PC-9 (cell line): ENCODE results near the gene TBCD. TPM values are rescaled to one million over a fixed set of nuclear protein-coding genes. Genes with fewer than 3 reads are reported as not detected.

ENCODE experiments used
- BruUV-seq: library from RNA; stranded (reverse); fragments of 400-500 nt; replicated peaks from 2 replicates; lab custom pipeline; 2021; lab: Mats Ljungman, UMichigan
- CTCF ChIA-PET: fragments of 300-600 bp; sonication (Branson Sonifier 250); formaldehyde crosslinking; loops from one replicate; lab custom pipeline; 2022; ENCODE audit warnings: antibody characterized with exemption; lab: Charles Lee
- POLR2A ChIA-PET: fragments of 300-600 bp; sonication (Branson Sonifier 250); formaldehyde crosslinking; loops from one replicate; lab custom pipeline; 2022; ENCODE audit warnings: antibody characterized with exemption; ENCODE audit not compliant: unreplicated experiment; lab: Charles Lee
- DNase-seq, 2 experiments: peaks; one replicate each; pipeline versions ENCODE4 v3.0.0 to v3.0.0-alpha.2; 2015 to 2022; ENCODE audit warnings: mixed read lengths in 1 of 2
- H2AFZ ChIP-seq: fragments of 200-600 bp; sonication (generic); 2 replicates; pipeline ENCODE4 v1.8.1; 2017; ENCODE audit warnings: antibody characterized with exemption
- H3F3A ChIP-seq: fragments of 200-600 bp; sonication (generic); 2 replicates; pipeline ENCODE4 v1.8.1; 2017; ENCODE audit warnings: antibody characterized with exemption, mild to moderate bottlenecking, low read depth; ENCODE audit not compliant: insufficient read depth
- H3K27ac ChIP-seq: fragments of 200-600 bp; sonication (generic); 2 replicates; pipeline ENCODE4 v1.6.1; 2016; ENCODE audit warnings: mixed run types
- H3K27me3 ChIP-seq: fragments of 200-600 bp; sonication (generic); 2 replicates; pipeline ENCODE4 v1.6.1; 2016; ENCODE audit warnings: low read depth, mixed run types; ENCODE audit not compliant: insufficient read depth
- H3K36me3 ChIP-seq: fragments of 200-600 bp; sonication (generic); 2 replicates; pipeline ENCODE4 v1.6.1; 2016; ENCODE audit warnings: low read depth, mixed run types
- H3K4me1 ChIP-seq: fragments of 200-600 bp; sonication (generic); replicated peaks from 2 replicates; pipeline ENCODE4 v1.6.1; 2016; ENCODE audit warnings: mixed run types; ENCODE audit not compliant: insufficient read depth
- H3K4me2 ChIP-seq: fragments of 200-600 bp; sonication (generic); 2 replicates; pipeline ENCODE4 v1.6.1; 2017; ENCODE audit warnings: mixed run types
- H3K4me3 ChIP-seq: fragments of 200-600 bp; sonication (generic); 2 replicates; pipeline ENCODE4 v1.6.1; 2016; ENCODE audit warnings: mixed run types
- H3K79me2 ChIP-seq: fragments of 200-600 bp; sonication (generic); 2 replicates; pipeline ENCODE4 v1.6.1; 2017; ENCODE audit warnings: low read depth, mixed run types
- H3K9me2 ChIP-seq: fragments of 200-600 bp; sonication (generic); 2 replicates; pipeline ENCODE4 v1.8.1; 2017; ENCODE audit warnings: mild to moderate bottlenecking; ENCODE audit not compliant: insufficient read depth
- H3K9me3 ChIP-seq: fragments of 200-600 bp; sonication (generic); 2 replicates; pipeline ENCODE4 v1.8.1; 2016; ENCODE audit warnings: low read depth; ENCODE audit not compliant: insufficient read depth
- H4K20me1 ChIP-seq: fragments of 200-600 bp; sonication (generic); 2 replicates; pipeline ENCODE4 v1.8.1; 2017; ENCODE audit not compliant: insufficient read depth
- CTCF ChIP-seq: fragments of 200-600 bp; sonication (generic); conservative IDR thresholded peaks from 2 replicates; pipeline ENCODE4 v1.6.1; 2017; ENCODE audit warnings: mixed run types, antibody characterized with exemption, mild to moderate bottlenecking, moderate library complexity
- EZH2 ChIP-seq: fragments of 200-600 bp; sonication (generic); IDR thresholded peaks from 2 replicates; pipeline ENCODE4 v1.8.0; 2017; ENCODE audit warnings: antibody characterized with exemption, low read depth
- intact Hi-C: fragments of 100-400 bp; cut with micrococcal nuclease; formaldehyde crosslinking; loops from one replicate; pipeline ENCODE4 v1.10.0; 2022; ENCODE audit not compliant: unreplicated experiment
- total RNA-seq: library from RNA; stranded (reverse); gene quantifications from 2 replicates; pipeline ENCODE4 v1.2.3, GENCODE V29; 2021

Gene TBCD
- total RNA-seq, 1 experiment from 2014 or later: 115 TPM

GRCh38 chr17:82856361-82856760 lies 104.5 kb downstream of the TBCD start:
- H3K4me1 ChIP-seq: peaks cover 49% of the 10 kb centered on the region
- CTCF ChIA-PET: no interaction called here
- intact Hi-C loops: no loop called here
- H3K9me3 ChIP-seq: no peaks in the 10 kb centered on the region
- no peak for DNase-seq
- peaks cover 15% of the 10 kb centered on the region; the same call in 1 of the 2 replicates for H3K79me2 ChIP-seq
- H3F3A ChIP-seq: peaks cover 21% of the 10 kb centered on the region
- no peak overlapping the region for H3K4me3 ChIP-seq
- H3K36me3 ChIP-seq: no peaks in the 10 kb centered on the region
- BruUV-seq: no TSS peak
- POLR2A ChIA-PET: interaction anchor here (0.7 kb wide), 2 partner anchors 17 to 20 kb away, joined by 3 to 5 read pairs; partner anchors contain the start of gene ZNF750
- H3K4me2 ChIP-seq: no peak overlapping the region
- H4K20me1 ChIP-seq: no peaks in the 10 kb centered on the region
- TF ChIP-seq CTCF (no peak), EZH2 (no peak)
- H3K9me2 ChIP-seq: no peaks in the 10 kb centered on the region
- H3K27me3 ChIP-seq: no peaks in the 10 kb centered on the region
- H2AFZ ChIP-seq: no peak overlapping the region
- no peak overlapping the region for H3K27ac ChIP-seq

GRCh38 chr17:82858376-82859126 lies 106.7 kb downstream of the TBCD start:
- POLR2A ChIA-PET: no interaction called here
- Histone ChIP-seq H3K9me3 (no peaks in the 10 kb centered on the region), H3K27ac (peak overlapping the region; percentile 99), H3K36me3 (no peaks in the 10 kb centered on the region), H3F3A (peaks cover 21% of the 10 kb centered on the region), H3K4me2 (peak overlapping the region; percentile 86), H3K4me3 (peak overlapping the region; percentile 62; the same call in 1 of the 2 replicates), H3K79me2 (peaks cover 28% of the 10 kb centered on the region), H3K27me3 (no peaks in the 10 kb centered on the region), H3K4me1 (peaks cover 43% of the 10 kb centered on the region), H2AFZ (no peak overlapping the region), H4K20me1 (no peaks in the 10 kb centered on the region), H3K9me2 (no peaks in the 10 kb centered on the region)
- intact Hi-C loops: loop anchor here (1.0 kb wide), 3 partner anchors 10 to 31 kb away; no protein-coding TSS in a partner anchor
- DNase-seq: peak; percentile 81 to 93
- TF ChIP-seq CTCF (no peak), EZH2 (no peak)
- TSS peak; percentile 73 for BruUV-seq
- CTCF ChIA-PET: interaction anchor here (0.7 kb wide), 1 partner anchor 19 kb away, joined by 3 read pairs; no protein-coding TSS in a partner anchor

- H3K4me1 ChIP-seq: peaks cover 52% of the 10 kb centered on the region
- no peaks in the 10 kb centered on the region for H3K9me3 ChIP-seq
- BruUV-seq: TSS peak; percentile 96
- H3K4me3 ChIP-seq: peak overlapping the region; percentile 40; the same call in 1 of the 2 replicates
- H3K79me2 ChIP-seq: peaks cover 28% of the 10 kb centered on the region
- ChIA-PET POLR2A (interaction anchor here (0.6 to 0.7 kb wide), 3 partner anchors 17 to 945 kb away, joined by 3 to 5 read pairs (median 4); partner anchors contain the start of gene ZNF750), CTCF (interaction anchor here (1.2 kb wide), 1 partner anchor 17 kb away, joined by 6 read pairs; no protein-coding TSS in a partner anchor)
- H3K27me3 ChIP-seq: no peaks in the 10 kb centered on the region
- H3K27ac ChIP-seq: peak overlapping the region; percentile 99
- intact Hi-C loops: loop anchor here (1.0 kb wide), 1 partner anchor 16 kb away; no protein-coding TSS in a partner anchor
- H3K4me2 ChIP-seq: peak overlapping the region; percentile 86
- no peaks in the 10 kb centered on the region for H3K36me3 ChIP-seq
- TF ChIP-seq CTCF: no peak
- no peak for TF ChIP-seq EZH2
- H4K20me1 ChIP-seq: no peaks in the 10 kb centered on the region
- peak; percentile 88 to 93 for DNase-seq
- no peak overlapping the region for H2AFZ ChIP-seq
- no peaks in the 10 kb centered on the region for H3K9me2 ChIP-seq
- H3F3A ChIP-seq: peaks cover 27% of the 10 kb centered on the region
Measured at GRCh38 chr17:82859431-82860403, 107.9 kb downstream of the TBCD start.
